KBM-7 (cell line): ENCODE results near the gene IFT57.

Source experiments
- DNase-seq: peaks from one replicate; pipeline ENCODE4 v3.0.0-alpha.2; 2015
- in situ Hi-C: fragments of 300-500 bp; cut with MboI; formaldehyde crosslinking; loops from 2 replicates; pipeline ENCODE4 v1.14.3; 2020; ENCODE audit warnings: low sequenced_read_pairs, low pct_unique_long_range_greater_than_20kb, mixed read lengths

Gene IFT57

GRCh38 chr3:108222853-108223565 lies 785 bp upstream of the IFT57 start:
- in situ Hi-C loops: no loop called here
- no peak for DNase-seq

GRCh38 chr3:108221393-108221792 lies 831 bp downstream of the IFT57 start:
- in situ Hi-C loops: no loop called here
- peak; percentile 26 for DNase-seq

- no peak for DNase-seq
- in situ Hi-C loops: no loop called here
Observed at GRCh38 chr3:108219336-108219735, 2.9 kb downstream of the IFT57 start.

- in situ Hi-C loops: no loop called here
- no peak for DNase-seq
Observed at GRCh38 chr3:108218811-108219210, 3.4 kb downstream of the IFT57 start.

- in situ Hi-C loops: no loop called here
Observed at GRCh38 chr3:108215871-108216270, 6.4 kb downstream of the IFT57 start.

GRCh38 chr3:108209579-108209978 lies 12.6 kb downstream of the IFT57 start:
- in situ Hi-C loops: no loop called here
- DNase-seq: no peak

More at GRCh38 chr3:108215871-108216270, 6.4 kb downstream of the IFT57 start:
- no peak for DNase-seq

- in situ Hi-C loops: no loop called here
Observed at GRCh38 chr3:108208831-108209230, 13.4 kb downstream of the IFT57 start.

GRCh38 chr3:108202834-108203233 lies 19.4 kb downstream of the IFT57 start:
- in situ Hi-C loops: no loop called here
- no peak for DNase-seq

More at GRCh38 chr3:108208831-108209230, 13.4 kb downstream of the IFT57 start:
- DNase-seq: no peak

- no peak for DNase-seq
- in situ Hi-C loops: no loop called here
Observed at GRCh38 chr3:108202080-108202479, 20.1 kb downstream of the IFT57 start.

- in situ Hi-C loops: no loop called here
- no peak for DNase-seq
Observed at GRCh38 chr3:108201258-108201657, 21.0 kb downstream of the IFT57 start.

- in situ Hi-C loops: no loop called here
Observed at GRCh38 chr3:108200578-108200977, 21.6 kb downstream of the IFT57 start.

GRCh38 chr3:108200024-108200423 lies 22.2 kb downstream of the IFT57 start:
- no peak for DNase-seq
- in situ Hi-C loops: no loop called here

More at GRCh38 chr3:108200578-108200977, 21.6 kb downstream of the IFT57 start:
- no peak for DNase-seq

- in situ Hi-C loops: no loop called here
- no peak for DNase-seq
Observed at GRCh38 chr3:108191394-108191793, 30.8 kb downstream of the IFT57 start.

- DNase-seq: no peak
- in situ Hi-C loops: no loop called here
Observed at GRCh38 chr3:108190346-108190745, 31.9 kb downstream of the IFT57 start.

- in situ Hi-C loops: no loop called here
- no peak for DNase-seq
Observed at GRCh38 chr3:108189440-108189839, 32.8 kb downstream of the IFT57 start.

- in situ Hi-C loops: no loop called here
- DNase-seq: no peak
Observed at GRCh38 chr3:108185536-108185935, 36.7 kb downstream of the IFT57 start.

GRCh38 chr3:108184824-108185223 lies 37.4 kb downstream of the IFT57 start:
- no peak for DNase-seq
- in situ Hi-C loops: no loop called here

GRCh38 chr3:108183971-108184370 lies 38.3 kb downstream of the IFT57 start:
- in situ Hi-C loops: no loop called here
- no peak for DNase-seq

- no peak for DNase-seq
- in situ Hi-C loops: no loop called here
Observed at GRCh38 chr3:108183181-108183580, 39.0 kb downstream of the IFT57 start.

- no peak for DNase-seq
- in situ Hi-C loops: no loop called here
Observed at GRCh38 chr3:108182339-108182738, 39.9 kb downstream of the IFT57 start.

GRCh38 chr3:108181172-108181571 lies 41.1 kb downstream of the IFT57 start:
- in situ Hi-C loops: no loop called here
- no peak for DNase-seq
